Activated CD4-positive, alpha-beta T cell treated with anti-CD3 and anti-CD28 coated beads for 24 hours (primary cell): ENCODE measurements around the gene EED.
"Not testable (repeated sequence)": the region's sequence is repeated elsewhere in the genome, so short reads cannot be mapped to it uniquely, and the experiment has no call there.

Experiments
- DNase-seq, 2 donors: peaks; one replicate each; pipeline ENCODE4 v3.0.0-alpha.2; 2020; ENCODE audit warnings: low read depth in 2 of 2

EED gene

GRCh38 chr11:86247608-86248007 is 3.1 kb downstream of the EED start:
- no peak for DNase-seq

- peak in 1 of 2 donors; percentile 9 for DNase-seq
Observed at GRCh38 chr11:86248609-86249008, 4.1 kb downstream of the EED start.

DNA sequence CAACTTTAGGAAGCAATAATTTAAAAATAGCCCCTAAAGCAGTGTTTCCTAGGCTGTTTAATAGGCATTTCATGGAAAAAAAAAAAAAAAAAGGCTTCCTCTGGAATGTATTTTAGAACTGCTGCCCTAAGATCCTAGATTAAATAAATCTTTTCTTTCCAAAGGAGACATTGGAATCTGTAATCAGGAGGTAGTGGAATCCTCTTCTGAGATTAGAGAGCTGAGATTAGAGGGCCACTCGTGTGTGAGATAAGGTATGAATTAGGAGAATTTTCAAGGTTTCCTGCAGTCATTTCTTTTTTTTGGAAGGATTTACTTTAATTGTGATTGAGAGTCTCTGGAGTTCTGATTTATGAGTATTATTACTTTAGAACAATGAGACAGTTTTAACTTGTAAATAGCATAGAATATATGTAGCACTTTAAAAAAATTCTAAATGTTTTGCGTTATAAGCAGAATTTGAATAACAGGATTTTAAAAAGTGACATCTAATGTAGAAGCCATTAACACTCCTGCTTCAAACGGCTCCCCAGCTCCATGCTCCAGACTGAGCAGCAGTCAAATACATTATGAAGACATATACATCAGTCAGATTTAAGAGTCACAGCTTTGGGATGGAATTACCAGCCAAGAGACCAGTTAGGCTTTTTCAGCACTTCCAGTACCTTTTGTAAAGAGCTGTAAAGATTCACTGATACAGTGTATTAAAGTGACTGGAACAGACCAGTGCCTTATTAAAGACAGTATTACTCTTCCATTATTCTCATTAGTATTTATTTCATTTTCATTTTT is 5.0 kb downstream of the EED start:
- no peak for DNase-seq

- no peak for DNase-seq
Observed at GRCh38 chr11:86251345-86251744, 6.8 kb downstream of the EED start.

DNA sequence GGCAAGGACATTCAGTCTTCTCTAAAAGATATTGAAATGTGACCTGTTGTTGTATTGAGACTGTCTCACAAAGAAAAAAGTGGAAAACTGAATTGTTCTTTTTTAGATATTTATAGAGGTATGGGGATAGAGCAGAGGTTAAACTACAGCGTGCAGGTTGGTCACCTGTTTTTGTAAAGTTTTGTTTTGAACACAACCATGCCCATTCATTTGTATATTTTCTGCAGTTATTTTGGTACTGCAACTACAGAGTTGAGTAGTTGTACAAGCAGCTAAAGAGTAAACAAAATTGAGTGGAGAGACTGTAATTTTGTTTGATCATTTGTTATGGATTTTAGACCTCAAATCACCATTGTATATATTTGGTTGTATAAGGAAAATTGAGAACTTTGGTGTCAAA is 11.3 kb downstream of the EED start:
- no peak for DNase-seq

DNA sequence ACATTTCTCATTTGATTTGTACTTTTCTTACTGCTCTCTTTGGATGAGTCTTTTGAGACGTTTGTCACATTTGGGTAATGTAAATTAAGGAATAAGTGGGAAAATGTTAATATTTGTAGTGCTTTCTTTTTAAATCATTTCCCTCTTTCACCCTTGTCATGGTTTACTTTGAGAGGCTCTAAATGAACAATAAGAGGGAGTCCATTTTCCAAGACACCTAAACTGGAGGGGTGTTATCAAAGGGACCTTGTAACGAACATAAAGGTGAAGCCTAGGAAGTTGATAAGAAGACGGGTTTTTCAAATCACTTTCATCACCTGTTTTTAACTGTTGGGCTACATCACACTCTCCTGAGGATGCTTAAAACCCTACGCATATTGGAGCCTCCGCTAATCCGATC is 12.1 kb downstream of the EED start:
- DNase-seq: no peak

DNA sequence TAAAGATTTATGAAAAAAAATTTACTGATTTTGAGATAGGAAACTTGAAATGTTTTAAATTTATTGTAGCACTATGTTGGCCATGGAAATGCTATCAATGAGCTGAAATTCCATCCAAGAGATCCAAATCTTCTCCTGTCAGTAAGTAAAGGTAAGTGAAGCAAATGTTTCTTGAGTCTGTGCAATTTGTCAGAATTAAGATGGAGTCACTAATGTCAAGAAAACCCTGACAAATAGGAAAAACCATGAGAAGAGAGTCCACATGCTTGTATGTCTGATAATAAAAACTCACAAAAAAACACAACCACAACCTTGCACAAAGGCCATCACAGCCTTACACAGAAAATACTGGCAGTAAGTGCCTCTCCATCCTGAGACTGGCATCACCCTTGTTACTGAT is 12.9 kb downstream of the EED start:
- DNase-seq: no peak

DNA sequence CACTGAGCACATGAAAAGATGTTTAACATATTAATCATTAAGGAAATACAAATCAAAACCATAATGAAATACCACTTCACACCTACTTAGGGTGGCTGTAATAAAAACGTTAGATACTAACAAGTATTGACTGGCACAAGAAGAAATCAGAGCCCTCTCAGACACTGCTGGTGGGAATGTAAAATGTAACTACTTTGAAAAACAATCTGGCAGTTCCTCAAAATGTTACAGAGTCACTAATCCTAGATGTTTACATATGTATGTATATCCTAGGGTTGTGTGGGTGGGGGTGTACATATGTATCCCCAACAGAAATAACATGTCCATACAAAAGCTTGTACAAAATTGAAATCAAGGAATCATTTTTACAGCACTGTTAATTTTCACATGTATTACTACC is 15.2 kb downstream of the EED start:
- DNase-seq: no peak

GRCh38 chr11:86261328-86261727 is 16.8 kb downstream of the EED start:
- no peak for DNase-seq

DNA sequence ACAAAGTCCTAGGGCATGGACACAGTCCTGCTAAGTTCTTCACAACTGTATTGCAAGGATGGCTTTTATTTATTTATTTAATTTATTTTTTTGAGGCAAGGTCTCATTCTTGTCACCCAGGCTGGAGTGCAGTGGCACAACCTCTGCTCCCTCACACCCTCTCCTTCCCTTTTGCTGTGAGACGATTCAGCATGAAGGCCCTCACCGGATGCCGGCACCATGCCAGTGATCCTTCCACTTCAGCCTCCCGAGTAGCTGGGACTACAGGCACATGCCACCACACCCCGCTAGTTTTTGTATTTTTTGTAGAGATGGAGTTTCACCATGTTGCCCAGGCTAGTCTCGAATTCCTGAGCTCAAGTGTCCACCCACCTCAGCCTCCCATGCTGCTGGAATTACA is 17.8 kb downstream of the EED start:
- no peak for DNase-seq

DNA sequence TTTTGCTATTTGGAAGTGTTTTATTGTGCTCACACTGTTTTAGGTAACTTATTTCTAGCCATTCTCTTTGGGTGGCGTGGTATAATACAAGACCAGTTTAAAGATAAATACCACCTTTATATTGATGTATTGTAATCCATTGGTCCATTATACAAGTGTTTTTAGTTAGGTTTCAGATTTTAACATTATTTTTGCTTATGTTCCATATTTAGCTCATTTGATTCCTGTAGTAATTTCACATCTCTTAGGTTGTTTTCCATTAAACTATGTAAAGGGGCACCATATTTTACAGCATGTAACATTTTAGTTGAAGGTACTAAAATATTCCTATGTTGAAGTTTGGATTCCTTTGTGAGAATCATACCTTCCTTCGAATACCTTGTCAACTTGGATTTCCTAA is 20.1 kb downstream of the EED start:
- no peak for DNase-seq

GRCh38 chr11:86265194-86265593 is 20.6 kb downstream of the EED start:
- no peak for DNase-seq

DNA sequence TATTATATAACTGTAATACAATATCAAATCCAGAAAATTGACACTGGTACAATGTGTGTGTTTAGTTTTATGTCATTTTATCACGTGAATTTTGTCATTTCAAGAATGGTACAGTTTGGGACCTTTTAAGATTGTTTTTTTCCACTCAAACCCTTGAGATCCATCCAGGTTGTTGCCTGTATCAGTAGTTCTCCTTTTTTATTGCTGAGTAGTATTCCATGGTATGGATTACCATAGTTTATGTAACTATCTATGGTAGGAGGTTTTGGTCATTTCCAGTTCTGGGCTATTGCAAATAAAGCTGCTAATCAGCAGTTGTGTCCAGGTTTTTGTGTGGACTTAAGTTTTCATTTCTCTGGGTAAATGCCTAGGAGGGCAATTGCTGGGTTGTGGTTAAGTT is 25.1 kb downstream of the EED start:
- no peak for DNase-seq

DNA sequence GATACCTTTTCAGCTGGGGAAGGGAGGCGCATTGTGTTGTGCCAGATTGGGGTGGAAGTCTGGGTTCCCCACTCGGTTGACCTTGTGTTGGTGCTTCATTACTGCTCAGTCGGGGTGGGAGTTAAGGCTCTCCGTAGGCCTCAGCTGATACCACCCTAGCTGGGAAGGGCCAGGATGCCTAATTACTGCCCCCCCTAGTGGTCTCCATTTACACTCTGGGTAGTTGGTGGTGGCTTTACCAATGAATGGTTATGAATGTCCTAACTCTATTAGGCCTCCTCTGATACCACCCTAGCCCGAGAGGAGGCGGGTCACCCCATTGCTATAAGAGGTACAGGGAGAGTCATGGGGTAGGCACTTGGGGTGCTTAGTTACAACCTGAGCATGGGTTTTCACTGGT is 29.9 kb downstream of the EED start:
- no peak for DNase-seq

GRCh38 chr11:86274999-86275398 is 30.4 kb downstream of the EED start:
- DNase-seq: no peak

- DNase-seq: no peak
Observed at GRCh38 chr11:86275493-86276370, 31.2 kb downstream of the EED start.

- no peak for DNase-seq
Observed at GRCh38 chr11:86277741-86278140, 33.2 kb downstream of the EED start.

- no peak for DNase-seq
Observed at GRCh38 chr11:86278226-86278625, 33.7 kb downstream of the EED start.

GRCh38 chr11:86279747-86280146 is 35.2 kb downstream of the EED start:
- DNase-seq: no peak

GRCh38 chr11:86287468-86287796 is 42.9 kb downstream of the EED start:
- DNase-seq: no peak

- no peak for DNase-seq
Observed at GRCh38 chr11:86288776-86289507, 44.4 kb downstream of the EED start.

DNA sequence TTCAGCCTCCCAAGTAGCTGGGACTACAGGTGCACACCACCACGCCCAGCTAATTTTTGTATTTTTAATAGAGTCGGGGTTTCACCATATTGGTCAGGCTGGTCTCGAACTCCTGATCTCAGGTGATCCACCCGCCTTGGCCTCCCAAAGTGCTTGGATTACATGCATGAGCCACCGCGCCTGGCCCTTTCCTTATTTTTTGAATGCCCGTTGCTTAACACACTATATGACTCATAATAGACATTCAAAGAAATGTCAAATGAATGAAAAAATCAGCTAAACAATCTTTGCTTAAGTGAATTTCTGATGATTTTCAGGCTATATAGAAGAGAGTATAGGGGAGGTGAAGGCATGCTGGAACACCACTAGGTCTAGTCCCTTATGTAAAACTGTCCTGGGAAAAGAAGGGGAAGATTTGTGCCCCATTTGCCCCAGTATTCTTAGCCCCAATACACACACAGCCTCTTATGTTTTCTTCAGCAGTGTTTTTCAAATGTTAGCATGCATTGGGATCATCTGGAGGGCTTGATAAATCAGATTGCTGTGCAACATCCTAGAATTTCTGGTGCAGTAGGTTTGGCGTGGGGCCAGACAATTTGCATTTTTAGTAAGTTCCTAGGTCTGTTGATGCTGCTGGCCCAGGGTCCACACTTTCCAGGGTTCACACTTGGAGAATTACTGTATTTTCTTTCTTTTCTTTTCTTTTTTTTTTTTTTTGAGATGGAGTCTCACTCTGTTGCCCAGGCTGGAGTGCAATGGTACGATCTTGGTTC is 45.1 kb downstream of the EED start:
- not testable (repeated sequence) for DNase-seq
